Transverse colon (tissue), 4 donors: ENCODE data around the gene RASSF6. TPM values are rescaled to one million over a fixed set of nuclear protein-coding genes. Genes with fewer than 3 reads are reported as not detected.

Experiments used
- DNase-seq: peaks from one replicate; pipeline ENCODE4 v3.0.0-alpha.2; 2019
- H3K27ac ChIP-seq, 4 donors: fragments of 200-600 bp; sonication (generic); 2 replicates each; pipeline ENCODE4 v1.5.1; 2016 to 2018; ENCODE audit warnings: inconsistent platforms in 4 of 4
- H3K27me3 ChIP-seq: fragments of 200-600 bp; sonication (generic); 2 replicates; pipeline ENCODE4 v1.5.1; 2017; ENCODE audit warnings: inconsistent platforms
- H3K36me3 ChIP-seq, 4 donors: fragments of 200-600 bp; sonication (generic); 2 replicates each; pipeline ENCODE4 v1.5.1; 2017 to 2019; ENCODE audit warnings: inconsistent platforms in 4 of 4
- H3K4me1 ChIP-seq, 4 donors: fragments of 200-600 bp; sonication (generic); 2 replicates each; pipeline ENCODE4 v1.5.1; 2017 to 2020; ENCODE audit warnings: inconsistent platforms in 4 of 4
- H3K4me3 ChIP-seq, 4 donors: fragments of 200-600 bp; sonication (generic); 1 replicate in 1 of 4; 2 replicates in 3 of 4; pipeline versions ENCODE4 v1.5.1 to v1.6.1; 2017 to 2019; ENCODE audit warnings: inconsistent platforms in 4 of 4
- H3K9me3 ChIP-seq, 2 donors: fragments of 200-600 bp; sonication (generic); 2 replicates each; pipeline ENCODE4 v1.5.1; 2017 to 2019; ENCODE audit warnings: inconsistent platforms in 2 of 2
- CTCF ChIP-seq, 5 experiments: fragments of 200-600 bp in 3 of 5; fragments of 450-650 bp in 2 of 5; sonication (generic) in 3 of 5; IDR thresholded peaks; 1 replicate in 2 of 5; 2 replicates in 3 of 5; pipeline ENCODE4 v1.5.1; 2016 to 2017; ENCODE audit warnings: antibody characterized with exemption in 5 of 5, inconsistent platforms in 3 of 5, mild to moderate bottlenecking in 2 of 5, moderate library complexity in 1 of 5
- EP300 ChIP-seq: sonication (generic); formaldehyde crosslinking; IDR thresholded peaks from one replicate; pipeline ENCODE4 v1.6.1; 2017; ENCODE audit warnings: antibody characterized with exemption, low read depth
- POLR2A ChIP-seq: fragments of 450-650 bp; IDR thresholded peaks from one replicate; pipeline ENCODE4 v1.6.1; 2016; ENCODE audit warnings: antibody characterized with exemption, mild to moderate bottlenecking, moderate library complexity
- POLR2AphosphoS5 ChIP-seq, 3 donors: sonication (generic); formaldehyde crosslinking; IDR thresholded peaks; one replicate each; pipeline ENCODE4 v1.6.1; 2016; ENCODE audit warnings: antibody characterized with exemption in 3 of 3
- WGBS, 2 donors: methylation state at CpG; one replicate each; pipeline ENCODE4 v1.1.5; 2018; ENCODE audit warnings: low coverage in 1 of 2; 5-methylcytosine and 5-hydroxymethylcytosine counted together
- in situ Hi-C, 4 donors: fragments of 200-750 bp; cut with MboI; loops; one replicate each; pipeline versions ENCODE4 v1.15.0 to v1.15.1; 2017; ENCODE audit warnings: low sequenced_read_pairs in 3 of 4, low pct_ligation_motif_present in 1 of 4, low pct_unique_long_range_greater_than_20kb in 1 of 4
- intact Hi-C: fragments of 100-400 bp; cut with DNase I; formaldehyde crosslinking; loops from one replicate; pipeline ENCODE4 v1.15.1; 2023; ENCODE audit warnings: low total_unique reads
- total RNA-seq, 4 donors: library from RNA; depleted of rRNA; stranded (reverse); fragments of >200 nt; gene quantifications; one replicate each; pipeline ENCODE4 v1.1.0, GENCODE V29; 2016

RASSF6 gene
- total RNA-seq, 4 donors from 2014 or later = 30.7 to 49.4 (median 41.1) TPM

DNA sequence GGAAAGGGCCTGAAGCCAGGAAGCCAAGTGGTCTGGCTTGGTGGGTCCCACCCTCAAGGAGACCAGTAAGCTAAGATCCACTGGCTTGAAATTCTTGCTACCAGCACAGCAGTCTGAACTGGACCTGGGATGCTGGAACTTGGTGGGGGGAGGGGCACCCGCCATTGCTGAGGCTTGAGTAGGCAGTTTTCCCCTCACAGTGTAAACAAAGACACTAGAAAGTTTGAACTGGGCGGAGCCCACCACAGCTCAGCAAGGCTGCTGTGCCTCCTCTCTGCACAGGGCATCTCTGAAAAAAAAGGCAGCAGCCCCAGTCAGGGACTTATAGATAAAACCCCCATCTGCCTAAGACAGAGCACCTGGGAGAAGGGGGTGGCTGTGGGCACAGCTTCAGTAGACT is 75.6 kb downstream of the RASSF6 start:
- H3K27ac ChIP-seq = no peak overlapping the region
- no peak for DNase-seq
- no peaks in the 10 kb centered on the region for H3K9me3 ChIP-seq
- no peak for TF ChIP-seq EP300
- no peak for TF ChIP-seq POLR2A
- TF ChIP-seq POLR2AphosphoS5 (IDR thresholded peaks at IDR 0.05) = no peak
- no peak for TF ChIP-seq CTCF (IDR thresholded peaks at IDR 0.05)
- H3K36me3 ChIP-seq = no peaks in the 10 kb centered on the region
- intact Hi-C loops = no loop called here
- no peaks in the 10 kb centered on the region for H3K4me1 ChIP-seq
- no peaks in the 10 kb centered on the region for H3K27me3 ChIP-seq
- WGBS, 2 donors = 81% methylated on average over 2 of the region's 2 CpGs; no CpG with 5 or more reads in 1 of the 2 donors
- no peak overlapping the region for H3K4me3 ChIP-seq
- in situ Hi-C loops = no loop called here

- intact Hi-C loops (no loop called here), in situ Hi-C loops (no loop called here)
- TF ChIP-seq EP300 (no peak), POLR2A (no peak), POLR2AphosphoS5 (IDR thresholded peaks at IDR 0.05) (no peak), CTCF (IDR thresholded peaks at IDR 0.05) (no peak)
- no peak for DNase-seq
- Histone ChIP-seq H3K27ac (no peak overlapping the region), H3K4me3 (no peak overlapping the region), H3K27me3 (no peaks in the 10 kb centered on the region), H3K9me3 (no peaks in the 10 kb centered on the region), H3K4me1 (no peaks in the 10 kb centered on the region), H3K36me3 (no peaks in the 10 kb centered on the region)
- 71 to 77% methylated on average over 3 of the region's 3 CpGs for WGBS, 2 donors
These were observed 79.0 kb downstream of the RASSF6 start for GRCh38 chr4:73541251-73541650.

GRCh38 chr4:73540826-73541225 is 79.4 kb downstream of the RASSF6 start:
- no peak for DNase-seq
- H3K27me3 ChIP-seq = no peaks in the 10 kb centered on the region
- H3K9me3 ChIP-seq = no peaks in the 10 kb centered on the region
- H3K4me3 ChIP-seq = no peak overlapping the region
- H3K27ac ChIP-seq = no peak overlapping the region
- in situ Hi-C loops (no loop called here), intact Hi-C loops (no loop called here)
- H3K4me1 ChIP-seq = peaks cover 0 to 2% (median 0%) of the 10 kb centered on the region in 4 donors
- H3K36me3 ChIP-seq = no peaks in the 10 kb centered on the region
- WGBS, 2 donors = 65 to 78% methylated on average over 3 of the region's 3 CpGs
- TF ChIP-seq EP300 (no peak), POLR2AphosphoS5 (IDR thresholded peaks at IDR 0.05) (no peak), CTCF (IDR thresholded peaks at IDR 0.05) (no peak), POLR2A (no peak)

DNA sequence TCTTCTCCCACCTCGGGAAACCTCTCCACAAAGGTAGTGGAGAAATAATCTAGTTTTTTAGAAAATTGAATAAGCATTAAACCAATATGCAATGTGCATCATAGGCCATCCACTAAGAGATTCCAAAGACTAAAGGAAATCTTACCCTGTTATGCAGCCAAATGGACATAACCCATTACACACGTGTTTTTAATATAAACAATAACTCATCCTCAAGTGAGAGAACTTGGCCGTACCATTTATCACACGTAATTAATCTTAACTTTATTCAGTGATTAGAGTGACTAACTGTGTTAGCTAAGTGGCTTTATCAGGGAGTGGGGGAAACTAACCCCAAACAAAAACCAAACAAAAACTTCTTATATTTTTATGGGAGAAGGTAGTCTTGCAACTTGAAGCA is 80.8 kb downstream of the RASSF6 start:
- H3K27me3 ChIP-seq = no peaks in the 10 kb centered on the region
- no peaks in the 10 kb centered on the region for H3K9me3 ChIP-seq
- intact Hi-C loops = no loop called here
- in situ Hi-C loops = no loop called here
- peaks cover 0 to 5% (median 0%) of the 10 kb centered on the region in 4 donors for H3K4me1 ChIP-seq
- TF ChIP-seq EP300 = no peak
- TF ChIP-seq POLR2AphosphoS5 (IDR thresholded peaks at IDR 0.05) = no peak
- no peak for TF ChIP-seq POLR2A
- TF ChIP-seq CTCF (IDR thresholded peaks at IDR 0.05) = no peak
- H3K27ac ChIP-seq = no peak overlapping the region
- no peak for DNase-seq
- H3K4me3 ChIP-seq = no peak overlapping the region
- 75 to 78% methylated on average over 4 of the region's 4 CpGs for WGBS, 2 donors
- no peaks in the 10 kb centered on the region for H3K36me3 ChIP-seq
